ENCODE measurements around the gene BBS4.

The BBS4 gene

GRCh38 chr15:72783640-72784455 is 97.8 kb downstream of the BBS4 start, which contains the start of gene ADPGK:
TSS of gene ADPGK (minus strand) at chr15:72783758. CDS start at chr15:72783691, 67 bp downstream.
- peak within 1 kb of the TSS; percentile 94 for H3K4me3 ChIP-seq (ENCODE audit: insufficient read length, low read depth)
- no peak for TF ChIP-seq YY1 (IDR thresholded peaks at IDR 0.05; ENCODE audit: insufficient read depth, insufficient read length)
- TF ChIP-seq SUZ12 (IDR thresholded peaks at IDR 0.05; ENCODE audit: extremely low read depth, insufficient read depth, insufficient read length): no peak
- no peak for TF ChIP-seq ZNF274 (IDR thresholded peaks at IDR 0.05; ENCODE audit: low read depth, low read length)

GRCh38 chr15:72784456-72784876 is 98.5 kb downstream of the BBS4 start:
- peaks cover 26% of the 10 kb centered on the region for H3K36me3 ChIP-seq (ENCODE audit: insufficient read depth, insufficient read length, low read length)
- no peaks in the 10 kb centered on the region for H3K27me3 ChIP-seq (ENCODE audit: insufficient read depth, insufficient read length)
- peak overlapping the region; percentile 94 for H3K4me3 ChIP-seq (ENCODE audit: insufficient read length, low read depth)
- H3K4me1 ChIP-seq (ENCODE audit: insufficient read depth, insufficient read length): peaks cover 2% of the 10 kb centered on the region
- no peaks in the 10 kb centered on the region for H3K9me3 ChIP-seq (ENCODE audit: insufficient read depth, low read length)
- no peak for DNase-seq (ENCODE audit: low read depth, low spot score)
- TF ChIP-seq SUZ12 (IDR thresholded peaks at IDR 0.05; ENCODE audit: extremely low read depth, insufficient read depth, insufficient read length): no peak
- no peak for TF ChIP-seq YY1 (IDR thresholded peaks at IDR 0.05; ENCODE audit: insufficient read depth, insufficient read length)
- TF ChIP-seq ZNF274 (IDR thresholded peaks at IDR 0.05; ENCODE audit: low read depth, low read length): no peak
- H3K9ac ChIP-seq (ENCODE audit: insufficient read length, low read depth): no peak overlapping the region

More at GRCh38 chr15:72783640-72784455, 97.8 kb downstream of the BBS4 start, which contains the start of gene ADPGK:
- H3K9ac ChIP-seq (ENCODE audit: insufficient read length, low read depth): peak within 1 kb of the TSS; percentile 98
- no peaks in the 10 kb centered on the region for H3K27me3 ChIP-seq (ENCODE audit: insufficient read depth, insufficient read length)
- no peaks in the 10 kb centered on the region for H3K9me3 ChIP-seq (ENCODE audit: insufficient read depth, low read length)
- DNase-seq (ENCODE audit: low read depth, low spot score): peak; percentile 82
- peaks cover 2% of the 10 kb centered on the region for H3K4me1 ChIP-seq (ENCODE audit: insufficient read depth, insufficient read length)
- H3K36me3 ChIP-seq (ENCODE audit: insufficient read depth, insufficient read length, low read length): peaks cover 30% of the 10 kb centered on the region

- H3K9me3 ChIP-seq (ENCODE audit: insufficient read depth, low read length): no peaks in the 10 kb centered on the region
- no peaks in the 10 kb centered on the region for H3K27me3 ChIP-seq (ENCODE audit: insufficient read depth, insufficient read length)
- no peak for DNase-seq (ENCODE audit: low read depth, low spot score)
These were observed 99.4 kb downstream of the BBS4 start for GRCh38 chr15:72785432-72785831.

GRCh38 chr15:72785841-72786240 is 99.8 kb downstream of the BBS4 start:
- Histone ChIP-seq H3K36me3 (ENCODE audit: insufficient read depth, insufficient read length, low read length) (peaks cover 13% of the 10 kb centered on the region), H3K9me3 (ENCODE audit: insufficient read depth, low read length) (no peaks in the 10 kb centered on the region), H3K4me1 (ENCODE audit: insufficient read depth, insufficient read length) (peaks cover 2% of the 10 kb centered on the region), H3K4me3 (ENCODE audit: insufficient read length, low read depth) (no peak overlapping the region), H3K27me3 (ENCODE audit: insufficient read depth, insufficient read length) (no peaks in the 10 kb centered on the region), H3K9ac (ENCODE audit: insufficient read length, low read depth) (no peak overlapping the region)
- no peak for DNase-seq (ENCODE audit: low read depth, low spot score)
- TF ChIP-seq YY1 (IDR thresholded peaks at IDR 0.05; ENCODE audit: insufficient read depth, insufficient read length) (no peak), SUZ12 (IDR thresholded peaks at IDR 0.05; ENCODE audit: extremely low read depth, insufficient read depth, insufficient read length) (no peak), ZNF274 (IDR thresholded peaks at IDR 0.05; ENCODE audit: low read depth, low read length) (no peak)

More at GRCh38 chr15:72785432-72785831, 99.4 kb downstream of the BBS4 start:
- Histone ChIP-seq H3K4me3 (ENCODE audit: insufficient read length, low read depth) (no peak overlapping the region), H3K9ac (ENCODE audit: insufficient read length, low read depth) (no peak overlapping the region), H3K36me3 (ENCODE audit: insufficient read depth, insufficient read length, low read length) (peaks cover 17% of the 10 kb centered on the region), H3K4me1 (ENCODE audit: insufficient read depth, insufficient read length) (peaks cover 2% of the 10 kb centered on the region)
- TF ChIP-seq YY1 (IDR thresholded peaks at IDR 0.05; ENCODE audit: insufficient read depth, insufficient read length) (no peak), SUZ12 (IDR thresholded peaks at IDR 0.05; ENCODE audit: extremely low read depth, insufficient read depth, insufficient read length) (no peak), ZNF274 (IDR thresholded peaks at IDR 0.05; ENCODE audit: low read depth, low read length) (no peak)

- Histone ChIP-seq H3K4me3 (ENCODE audit: insufficient read length, low read depth) (no peak overlapping the region), H3K9me3 (ENCODE audit: insufficient read depth, low read length) (no peaks in the 10 kb centered on the region), H3K36me3 (ENCODE audit: insufficient read depth, insufficient read length, low read length) (peaks cover 9% of the 10 kb centered on the region), H3K27me3 (ENCODE audit: insufficient read depth, insufficient read length) (no peaks in the 10 kb centered on the region), H3K9ac (ENCODE audit: insufficient read length, low read depth) (no peak overlapping the region), H3K4me1 (ENCODE audit: insufficient read depth, insufficient read length) (peaks cover 2% of the 10 kb centered on the region)
- TF ChIP-seq ZNF274 (IDR thresholded peaks at IDR 0.05; ENCODE audit: low read depth, low read length): no peak
- TF ChIP-seq YY1 (IDR thresholded peaks at IDR 0.05; ENCODE audit: insufficient read depth, insufficient read length): no peak
- TF ChIP-seq SUZ12 (IDR thresholded peaks at IDR 0.05; ENCODE audit: extremely low read depth, insufficient read depth, insufficient read length): no peak
- no peak for DNase-seq (ENCODE audit: low read depth, low spot score)
These were observed 100.2 kb downstream of the BBS4 start for GRCh38 chr15:72786242-72786641.

GRCh38 chr15:72786676-72787345 is 100.8 kb downstream of the BBS4 start:
- no peaks in the 10 kb centered on the region for H3K9me3 ChIP-seq (ENCODE audit: insufficient read depth, low read length)
- no peak overlapping the region for H3K9ac ChIP-seq (ENCODE audit: insufficient read length, low read depth)
- H3K27me3 ChIP-seq (ENCODE audit: insufficient read depth, insufficient read length): no peaks in the 10 kb centered on the region
- TF ChIP-seq ZNF274 (IDR thresholded peaks at IDR 0.05; ENCODE audit: low read depth, low read length) (no peak), SUZ12 (IDR thresholded peaks at IDR 0.05; ENCODE audit: extremely low read depth, insufficient read depth, insufficient read length) (no peak), YY1 (IDR thresholded peaks at IDR 0.05; ENCODE audit: insufficient read depth, insufficient read length) (no peak)
- no peak for DNase-seq (ENCODE audit: low read depth, low spot score)
- H3K36me3 ChIP-seq (ENCODE audit: insufficient read depth, insufficient read length, low read length): peaks cover 4% of the 10 kb centered on the region
- no peak overlapping the region for H3K4me3 ChIP-seq (ENCODE audit: insufficient read length, low read depth)
- peaks cover 2% of the 10 kb centered on the region for H3K4me1 ChIP-seq (ENCODE audit: insufficient read depth, insufficient read length)

- Histone ChIP-seq H3K9ac (ENCODE audit: insufficient read length, low read depth) (no peak overlapping the region), H3K4me3 (ENCODE audit: insufficient read length, low read depth) (no peak overlapping the region), H3K27me3 (ENCODE audit: insufficient read depth, insufficient read length) (no peaks in the 10 kb centered on the region), H3K9me3 (ENCODE audit: insufficient read depth, low read length) (no peaks in the 10 kb centered on the region), H3K36me3 (ENCODE audit: insufficient read depth, insufficient read length, low read length) (no peaks in the 10 kb centered on the region), H3K4me1 (ENCODE audit: insufficient read depth, insufficient read length) (peaks cover 2% of the 10 kb centered on the region)
- TF ChIP-seq SUZ12 (IDR thresholded peaks at IDR 0.05; ENCODE audit: extremely low read depth, insufficient read depth, insufficient read length): no peak
- no peak for TF ChIP-seq ZNF274 (IDR thresholded peaks at IDR 0.05; ENCODE audit: low read depth, low read length)
- no peak for TF ChIP-seq YY1 (IDR thresholded peaks at IDR 0.05; ENCODE audit: insufficient read depth, insufficient read length)
- DNase-seq (ENCODE audit: low read depth, low spot score): no peak
These were observed 101.5 kb downstream of the BBS4 start for GRCh38 chr15:72787526-72787925.

All from NT2/D1 (cell line).